HG02571 (cell line): ENCODE data around the gene SYDE1.

Source experiments
- ATAC-seq: cut with Tn5 transposase; IDR thresholded peaks from one replicate; pipeline ENCODE4 v1.9.1; 2021; ENCODE audit warnings: mild to moderate bottlenecking, moderate library complexity; ENCODE audit not compliant: unreplicated experiment

The SYDE1 gene

GRCh38 chr19:15108145-15108844 is 1.1 kb downstream of the SYDE1 start:
- ATAC-seq: no peak

GRCh38 chr19:15108845-15109767 is 1.9 kb downstream of the SYDE1 start:
- ATAC-seq: no peak

GRCh38 chr19:15109768-15110417 is 2.7 kb downstream of the SYDE1 start:
- ATAC-seq: no peak

GRCh38 chr19:15110418-15110815 is 3.2 kb downstream of the SYDE1 start:
- no peak for ATAC-seq

GRCh38 chr19:15111758-15112157 is 4.6 kb downstream of the SYDE1 start:
- ATAC-seq: no peak

- ATAC-seq: no peak
These were observed 5.2 kb downstream of the SYDE1 start for GRCh38 chr19:15112385-15112784.

- ATAC-seq: no peak
These were observed 6.3 kb downstream of the SYDE1 start for GRCh38 chr19:15113245-15114152.

GRCh38 chr19:15114153-15114540 is 6.9 kb downstream of the SYDE1 start:
- ATAC-seq: no peak

GRCh38 chr19:15115080-15115479 is 7.9 kb downstream of the SYDE1 start:
- ATAC-seq: no peak

GRCh38 chr19:15115762-15116615 is 8.8 kb downstream of the SYDE1 start:
- ATAC-seq: no peak

- no peak for ATAC-seq
These were observed 9.7 kb downstream of the SYDE1 start for GRCh38 chr19:15116856-15117255.

- no peak for ATAC-seq
These were observed 11.0 kb downstream of the SYDE1 start for GRCh38 chr19:15118248-15118647.

GRCh38 chr19:15118789-15119494 is 11.7 kb downstream of the SYDE1 start:
- no peak for ATAC-seq

- ATAC-seq: no peak
These were observed 13.2 kb downstream of the SYDE1 start for GRCh38 chr19:15120135-15121026.

- no peak for ATAC-seq
These were observed 15.3 kb downstream of the SYDE1 start for GRCh38 chr19:15122331-15123030.

GRCh38 chr19:15123031-15123890 is 16.1 kb downstream of the SYDE1 start:
- no peak for ATAC-seq
